Neutrophil (primary cell): ENCODE measurements around the gene RCC1.
"Not testable (repeated sequence)": the region's sequence is repeated elsewhere in the genome, so short reads cannot be mapped to it uniquely, and the experiment has no call there.

ENCODE experiments used
- H3K27ac ChIP-seq: fragments of 200-600 bp; sonication (generic); 2 replicates; pipeline ENCODE4 v1.5.1; 2016; ENCODE audit warnings: mild to moderate bottlenecking, moderate library complexity
- H3K27me3 ChIP-seq: fragments of 200-600 bp; sonication (generic); 2 replicates; pipeline ENCODE4 v1.6.0; 2016; ENCODE audit warnings: mild to moderate bottlenecking
- H3K36me3 ChIP-seq: fragments of 200-600 bp; sonication (generic); 2 replicates; pipeline ENCODE4 v1.5.1; 2017
- H3K4me1 ChIP-seq, 2 experiments: fragments of 200-600 bp in 1 of 2; sonication (generic) in 1 of 2; 1 replicate in 1 of 2; 2 replicates in 1 of 2; pipeline versions ENCODE4 v1.5.1 to v1.6.1; 2013 to 2016; ENCODE audit warnings: low read depth in 1 of 2, low read length in 1 of 2, mild to moderate bottlenecking in 1 of 2, moderate library complexity in 1 of 2; ENCODE audit not compliant: control insufficient read depth in 1 of 2, insufficient read depth in 1 of 2
- H3K4me3 ChIP-seq, 2 experiments: fragments of 200-600 bp in 1 of 2; sonication (generic) in 1 of 2; 1 replicate in 1 of 2; 2 replicates in 1 of 2; pipeline ENCODE4 v1.5.1; 2013 to 2016; ENCODE audit warnings: low read depth in 1 of 2, low read length in 1 of 2, mild to moderate bottlenecking in 1 of 2, moderate library complexity in 1 of 2
- H3K9me3 ChIP-seq: fragments of 200-600 bp; sonication (generic); 2 replicates; pipeline ENCODE4 v1.5.1; 2016
- TF ChIP-seq, protein P1 (sequence below): fragments of 200-600 bp; sonication (generic); IDR thresholded peaks from 2 replicates; pipeline ENCODE4 v1.5.1; 2016; ENCODE audit warnings: antibody characterized with exemption

RCC1 gene

DNA sequence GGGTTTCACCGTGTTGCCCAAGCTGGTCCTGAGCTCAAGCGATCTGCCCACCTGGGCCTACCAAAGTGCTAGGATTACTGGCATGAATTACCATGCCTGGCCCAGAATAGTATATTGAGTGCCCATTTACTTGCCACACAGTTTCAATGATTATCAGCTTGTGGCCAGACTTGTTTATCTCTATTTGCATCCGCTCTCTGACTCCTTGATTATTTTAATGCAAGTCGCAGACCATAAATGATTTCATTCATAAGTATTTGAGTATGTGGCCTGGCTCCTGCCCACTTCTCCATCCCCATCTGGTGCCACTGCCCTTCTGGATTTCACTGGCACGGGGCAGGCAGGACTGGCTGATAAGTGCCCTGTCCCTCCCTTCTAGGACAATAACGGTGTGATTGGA lies 28.8 kb downstream of the RCC1 start:
- TF ChIP-seq, protein P1, sequence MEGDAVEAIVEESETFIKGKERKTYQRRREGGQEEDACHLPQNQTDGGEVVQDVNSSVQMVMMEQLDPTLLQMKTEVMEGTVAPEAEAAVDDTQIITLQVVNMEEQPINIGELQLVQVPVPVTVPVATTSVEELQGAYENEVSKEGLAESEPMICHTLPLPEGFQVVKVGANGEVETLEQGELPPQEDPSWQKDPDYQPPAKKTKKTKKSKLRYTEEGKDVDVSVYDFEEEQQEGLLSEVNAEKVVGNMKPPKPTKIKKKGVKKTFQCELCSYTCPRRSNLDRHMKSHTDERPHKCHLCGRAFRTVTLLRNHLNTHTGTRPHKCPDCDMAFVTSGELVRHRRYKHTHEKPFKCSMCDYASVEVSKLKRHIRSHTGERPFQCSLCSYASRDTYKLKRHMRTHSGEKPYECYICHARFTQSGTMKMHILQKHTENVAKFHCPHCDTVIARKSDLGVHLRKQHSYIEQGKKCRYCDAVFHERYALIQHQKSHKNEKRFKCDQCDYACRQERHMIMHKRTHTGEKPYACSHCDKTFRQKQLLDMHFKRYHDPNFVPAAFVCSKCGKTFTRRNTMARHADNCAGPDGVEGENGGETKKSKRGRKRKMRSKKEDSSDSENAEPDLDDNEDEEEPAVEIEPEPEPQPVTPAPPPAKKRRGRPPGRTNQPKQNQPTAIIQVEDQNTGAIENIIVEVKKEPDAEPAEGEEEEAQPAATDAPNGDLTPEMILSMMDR, result no peak
- Histone ChIP-seq H3K4me1 (peaks cover 0 to 3% of the 10 kb centered on the region in 2 experiments), H3K4me3 (no peak overlapping the region), H3K27ac (no peak overlapping the region), H3K9me3 (no peaks in the 10 kb centered on the region), H3K27me3 (no peaks in the 10 kb centered on the region), H3K36me3 (peaks cover 61% of the 10 kb centered on the region)

DNA sequence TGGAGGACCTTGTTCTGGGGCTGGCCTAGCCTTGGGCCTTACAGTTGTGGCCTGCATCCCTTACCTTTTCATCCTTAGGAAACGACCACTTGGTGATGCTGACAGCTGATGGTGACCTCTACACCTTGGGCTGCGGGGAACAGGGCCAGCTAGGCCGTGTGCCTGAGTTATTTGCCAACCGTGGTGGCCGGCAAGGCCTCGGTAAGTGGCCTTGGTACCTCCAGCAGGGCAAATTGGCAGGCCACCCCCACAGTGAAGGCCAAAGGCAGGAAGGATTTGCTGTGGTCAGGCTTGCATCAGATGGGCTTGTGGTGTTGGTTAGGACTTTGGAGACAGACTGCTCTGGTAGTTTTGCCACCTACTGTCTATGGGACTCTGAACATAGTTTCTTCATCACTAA lies 29.3 kb downstream of the RCC1 start:
- peaks cover 60% of the 10 kb centered on the region for H3K36me3 ChIP-seq
- H3K4me1 ChIP-seq, result peaks cover 0 to 3% of the 10 kb centered on the region in 2 experiments
- H3K27ac ChIP-seq, result no peak overlapping the region
- no peak overlapping the region for H3K4me3 ChIP-seq
- no peaks in the 10 kb centered on the region for H3K27me3 ChIP-seq
- no peaks in the 10 kb centered on the region for H3K9me3 ChIP-seq
- TF ChIP-seq, protein P1, result no peak

DNA sequence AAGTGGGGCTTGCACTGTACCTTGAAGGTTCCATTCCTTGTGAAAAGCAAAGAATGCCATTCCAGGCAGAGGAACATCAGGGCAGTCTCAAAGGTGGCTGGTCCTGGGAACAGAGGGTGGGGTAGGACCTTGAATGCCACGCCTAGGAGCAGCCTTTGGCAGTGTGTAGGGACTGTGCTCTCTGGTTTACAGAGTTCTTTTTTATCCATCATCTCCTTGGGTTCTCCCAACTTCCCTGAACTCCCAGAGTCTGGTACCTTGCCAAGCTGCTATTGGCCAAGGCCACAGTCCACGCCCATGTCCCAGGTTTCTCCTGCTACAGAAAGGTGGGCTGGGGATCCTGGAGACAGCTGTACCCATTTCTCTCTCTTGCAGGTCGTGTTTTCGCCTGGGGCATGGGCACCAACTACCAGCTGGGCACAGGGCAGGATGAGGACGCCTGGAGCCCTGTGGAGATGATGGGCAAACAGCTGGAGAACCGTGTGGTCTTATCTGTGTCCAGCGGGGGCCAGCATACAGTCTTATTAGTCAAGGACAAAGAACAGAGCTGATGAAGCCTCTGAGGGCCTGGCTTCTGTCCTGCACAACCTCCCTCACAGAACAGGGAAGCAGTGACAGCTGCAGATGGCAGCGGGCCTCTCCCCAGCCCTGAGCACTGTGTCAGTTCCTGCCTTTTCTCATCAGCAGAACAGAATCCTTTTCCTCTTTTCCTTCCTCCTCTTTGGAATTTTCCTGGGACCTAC lies 31.8 kb downstream of the RCC1 start:
- Histone ChIP-seq H3K27ac (no peak overlapping the region), H3K4me3 (no peak overlapping the region), H3K9me3 (no peaks in the 10 kb centered on the region), H3K27me3 (no peaks in the 10 kb centered on the region), H3K36me3 (peaks cover 41% of the 10 kb centered on the region), H3K4me1 (peaks cover 0 to 3% of the 10 kb centered on the region in 2 experiments)
- TF ChIP-seq, protein P1, result no peak

DNA sequence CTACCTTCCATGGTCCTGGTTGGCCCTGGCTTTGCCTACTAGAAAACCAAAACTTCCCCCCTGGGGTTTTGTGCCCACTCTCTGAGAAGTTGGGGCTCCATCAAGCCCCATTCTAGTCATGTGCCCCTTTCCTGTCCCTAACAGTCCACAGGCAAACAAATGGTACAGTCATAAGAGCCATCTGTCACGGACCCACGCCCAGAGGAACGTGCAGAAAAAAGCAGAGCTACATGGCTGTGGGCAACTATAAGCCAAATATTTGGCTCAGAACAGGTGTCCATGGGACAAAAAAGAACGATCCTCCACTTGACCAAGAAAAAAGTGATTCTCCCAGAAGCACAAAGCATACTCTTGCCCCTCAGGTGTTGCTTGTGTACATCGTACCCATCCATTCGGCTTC lies 32.4 kb downstream of the RCC1 start:
- Histone ChIP-seq H3K27ac (no peak overlapping the region), H3K36me3 (peaks cover 40% of the 10 kb centered on the region)

DNA sequence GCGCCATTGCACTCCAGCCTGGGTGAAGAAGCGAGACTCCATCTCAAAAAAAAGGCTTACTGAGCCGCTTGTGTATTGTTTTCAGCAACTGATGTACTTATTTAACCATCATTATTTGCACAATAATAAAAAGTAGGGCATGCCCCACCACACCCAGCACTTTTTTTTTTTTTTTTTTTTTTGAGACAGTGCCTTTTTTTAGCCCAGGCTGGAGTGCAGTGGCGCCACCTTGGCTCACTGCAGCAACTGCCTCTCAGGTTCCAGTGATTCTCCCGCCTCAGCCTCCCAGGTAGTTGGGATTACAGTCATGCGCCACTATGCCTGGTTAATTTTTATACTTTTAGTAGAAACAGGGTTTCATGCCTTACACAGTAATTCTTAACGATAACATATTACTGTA lies 34.8 kb downstream of the RCC1 start:
- Histone ChIP-seq H3K27me3 (no peaks in the 10 kb centered on the region), H3K9me3 (no peaks in the 10 kb centered on the region), H3K36me3 (peaks cover 28% of the 10 kb centered on the region), H3K4me3 (no peak overlapping the region), H3K27ac (no peak overlapping the region), H3K4me1 (no peaks in the 10 kb centered on the region)
- TF ChIP-seq, protein P1, result no peak

More for the DNA sequence above, 32.4 kb downstream of the RCC1 start:
- H3K27me3 ChIP-seq, result no peaks in the 10 kb centered on the region
- peaks cover 0 to 3% of the 10 kb centered on the region in 2 experiments for H3K4me1 ChIP-seq
- TF ChIP-seq, protein P1, result no peak
- H3K4me3 ChIP-seq, result no peak overlapping the region
- H3K9me3 ChIP-seq, result no peaks in the 10 kb centered on the region

DNA sequence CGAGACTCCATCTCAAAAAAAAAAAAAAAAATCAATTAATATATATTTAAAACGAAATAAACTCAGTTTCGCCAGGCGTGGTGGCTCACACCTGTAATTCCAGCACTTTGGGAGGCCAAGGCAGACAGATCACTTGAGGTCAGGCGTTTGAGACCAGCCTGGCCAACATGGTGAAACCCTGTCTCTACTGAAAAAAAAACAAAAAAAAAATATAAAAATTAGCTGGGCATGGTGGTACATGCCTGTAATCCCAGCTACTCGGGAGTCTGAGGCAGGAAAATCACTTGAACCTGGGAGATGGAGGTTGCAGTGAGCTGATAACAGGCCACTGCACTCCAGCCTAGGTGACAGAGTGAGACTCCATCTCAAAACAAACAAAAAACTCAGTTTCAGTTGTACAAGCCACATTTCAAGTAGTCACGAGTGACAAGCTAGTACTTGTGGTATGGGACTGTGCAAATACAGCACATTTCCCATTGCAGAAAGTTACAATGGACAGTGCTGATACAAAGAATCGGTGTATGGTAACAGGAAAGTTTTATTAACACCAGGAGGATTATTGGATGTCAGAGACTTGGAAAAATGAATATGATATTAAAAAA lies 35.7 kb downstream of the RCC1 start:
- H3K9me3 ChIP-seq, H3K4me3 ChIP-seq, H3K4me1 ChIP-seq, H3K27me3 ChIP-seq, H3K27ac ChIP-seq: not testable (repeated sequence)
- peaks cover 19% of the 10 kb centered on the region for H3K36me3 ChIP-seq
